Activated effector memory CD4-positive, alpha-beta T cell treated with Interleukin-2 at 50 U/mL for 16 hours (primary cell): ENCODE results near the gene HBM.
"Not testable (repeated sequence)": the region's sequence is repeated elsewhere in the genome, so short reads cannot be mapped to it uniquely, and the experiment has no call there.

Source experiments
- DNase-seq: peaks from one replicate; pipeline ENCODE4 v3.0.0-alpha.2; 2020

The HBM gene

DNA sequence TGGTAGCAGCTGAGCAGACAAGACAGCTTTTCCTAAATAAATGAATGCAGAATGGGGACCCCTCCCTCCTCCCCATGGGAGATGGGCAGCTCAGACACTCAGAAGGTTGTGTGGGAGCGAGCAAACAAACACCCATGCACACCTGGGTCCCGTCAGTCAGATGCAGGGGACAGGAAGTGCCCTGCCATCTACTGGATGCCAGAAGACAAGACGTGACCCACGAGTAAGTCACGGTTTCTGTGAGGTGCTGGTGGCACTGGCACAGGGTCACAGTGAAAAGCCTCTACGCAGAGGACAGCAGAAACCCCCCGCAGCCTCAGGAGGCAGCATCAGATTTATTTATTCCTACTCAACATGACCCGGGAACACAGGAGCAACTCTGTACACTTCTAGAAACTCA, 22.9 kb downstream of the HBM start:
- no peak for DNase-seq

DNA sequence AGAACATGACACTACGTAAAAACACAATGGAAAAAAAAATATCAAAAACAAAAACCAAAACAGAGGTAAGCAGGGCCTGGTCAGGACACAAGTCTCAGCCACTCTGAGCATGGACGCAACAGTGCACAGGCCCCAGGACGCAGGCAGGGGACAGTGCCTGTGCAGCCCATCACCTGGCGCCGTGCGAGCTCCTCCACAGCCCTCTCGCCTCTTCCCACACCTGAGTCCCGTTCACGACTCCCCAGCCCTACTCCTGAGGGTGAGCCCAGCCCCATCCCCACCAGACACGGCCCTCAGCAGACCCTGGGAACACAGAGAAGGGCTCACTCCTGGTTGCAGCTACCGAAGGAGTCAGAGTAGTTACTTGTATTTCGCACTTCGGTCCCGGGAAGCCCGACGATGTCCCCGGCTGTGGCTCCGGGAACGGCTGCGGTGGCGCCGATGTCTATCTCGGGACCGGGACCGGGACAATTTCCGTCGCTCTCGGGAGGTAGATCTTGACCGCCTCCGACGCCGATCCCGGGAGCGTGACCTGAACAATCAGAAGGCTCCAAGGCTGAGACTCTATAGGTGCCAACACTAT, 23.9 kb downstream of the HBM start:
- DNase-seq: no peak

GRCh38 chr16:191831-192230, 26.1 kb downstream of the HBM start:
- DNase-seq: no peak

DNA sequence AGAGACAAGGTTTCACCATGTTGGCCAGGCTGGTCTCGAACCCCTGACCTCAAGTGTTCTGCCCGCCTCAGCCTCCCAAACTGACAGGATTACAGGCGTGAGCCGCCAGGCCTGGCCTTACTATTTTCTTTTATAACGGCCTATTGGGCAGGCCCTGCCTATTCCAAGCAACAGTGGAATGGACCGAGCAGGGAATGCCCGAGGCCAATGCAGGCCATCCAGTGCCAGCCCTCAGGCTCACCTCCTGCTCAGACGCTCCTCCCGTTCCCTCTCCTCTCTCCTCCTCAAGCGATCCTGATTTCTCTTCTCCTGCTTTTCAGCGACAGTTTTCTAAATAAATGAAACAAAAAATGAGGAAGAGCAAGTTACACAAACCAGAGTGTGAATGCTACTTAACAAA, 26.9 kb downstream of the HBM start:
- DNase-seq: no peak

DNA sequence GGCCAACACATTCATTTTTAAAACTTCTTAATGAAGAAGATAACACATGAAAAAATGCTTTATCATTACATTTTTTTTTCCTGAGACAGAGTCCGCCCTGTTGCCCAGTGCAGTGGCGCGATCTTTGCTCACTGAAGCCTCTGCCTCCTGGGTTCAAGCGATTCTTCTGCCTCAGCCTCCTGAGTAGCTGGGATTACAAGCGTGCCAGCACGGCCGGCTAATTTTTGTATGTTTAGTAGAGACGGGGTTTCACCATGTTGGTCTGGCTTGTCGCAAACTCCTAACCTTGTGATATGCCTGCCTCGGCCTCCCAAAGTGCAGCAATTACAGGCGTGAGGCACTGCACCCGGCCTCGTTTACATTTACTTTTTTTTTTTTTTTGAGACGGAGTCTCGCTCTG, 27.7 kb downstream of the HBM start:
- DNase-seq: no peak

DNA sequence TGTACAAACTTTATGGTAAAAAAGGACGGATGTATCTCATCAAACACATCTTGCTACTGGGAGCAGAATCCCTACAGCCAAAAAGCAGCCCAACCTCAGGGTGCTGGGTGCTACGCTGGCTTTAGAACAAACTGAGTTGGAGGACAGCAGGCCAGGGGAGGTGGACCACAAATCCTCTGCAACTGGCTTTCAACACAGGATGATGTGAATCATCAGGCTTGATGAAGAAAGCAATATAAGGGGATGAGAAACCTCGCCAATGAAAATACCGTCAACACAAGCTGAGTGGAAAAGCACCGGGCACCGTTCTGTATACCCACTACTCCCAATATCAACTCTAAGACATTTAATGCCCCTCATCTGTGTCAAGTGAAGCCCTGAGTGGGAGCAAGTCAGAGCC, 28.7 kb downstream of the HBM start:
- no peak for DNase-seq

GRCh38 chr16:200388-200787, 34.6 kb downstream of the HBM start:
- DNase-seq: no peak

- DNase-seq: no peak
Observed at GRCh38 chr16:203246-203645, 37.5 kb downstream of the HBM start.

- not testable (repeated sequence) for DNase-seq
Observed at GRCh38 chr16:204046-204445, 38.3 kb downstream of the HBM start.

DNA sequence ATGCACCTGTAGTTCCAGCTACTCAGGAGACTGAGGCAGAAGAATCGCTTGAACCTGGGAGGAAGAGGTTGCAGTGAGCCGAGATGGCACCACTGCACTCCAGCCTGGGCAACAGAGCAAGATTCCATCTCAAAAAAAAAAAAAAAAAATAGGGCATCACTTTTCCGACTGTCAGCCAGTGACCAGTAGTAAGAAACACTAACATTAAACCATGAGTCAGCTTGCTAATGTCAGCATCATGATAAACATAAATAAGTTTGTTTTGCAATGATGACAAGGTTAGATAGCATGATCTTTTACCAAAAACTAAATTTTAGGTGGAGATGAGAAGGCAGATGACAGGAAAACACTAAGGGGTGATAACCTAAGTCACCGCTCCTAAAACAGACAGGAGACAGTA, 43.6 kb downstream of the HBM start:
- DNase-seq: not testable (repeated sequence)

GRCh38 chr16:211631-212180, 45.9 kb downstream of the HBM start:
- not testable (repeated sequence) for DNase-seq

- DNase-seq: no peak
Observed at GRCh38 chr16:212999-213398, 47.2 kb downstream of the HBM start.
